Stimulated activated CD4-positive, alpha-beta T cell treated with anti-CD3 and anti-CD28 coated beads, TNF-alpha, amount 100 ng/mL, for 1 hour (primary cell): Measurements from ENCODE around the gene KIRREL3.

Source experiments
- DNase-seq, 3 donors: peaks; one replicate each; pipeline ENCODE4 v3.0.0-alpha.2; 2020; ENCODE audit warnings: low read depth in 3 of 3, low spot score in 1 of 3

Gene KIRREL3

GRCh38 chr11:126797457-126798169, 203.0 kb downstream of the KIRREL3 start:
- DNase-seq, result no peak

- no peak for DNase-seq
Observed at GRCh38 chr11:126793596-126793995, 207.0 kb downstream of the KIRREL3 start.

- no peak for DNase-seq
Observed at GRCh38 chr11:126791991-126792390, 208.6 kb downstream of the KIRREL3 start.

- DNase-seq, result no peak
Observed at GRCh38 chr11:126791446-126791845, 209.1 kb downstream of the KIRREL3 start.

GRCh38 chr11:126790550-126791081, 210.0 kb downstream of the KIRREL3 start:
- no peak for DNase-seq

GRCh38 chr11:126782810-126783209, 217.8 kb downstream of the KIRREL3 start:
- DNase-seq, result no peak

- no peak for DNase-seq
Observed at GRCh38 chr11:126781942-126782341, 218.6 kb downstream of the KIRREL3 start.

- no peak for DNase-seq
Observed at GRCh38 chr11:126776119-126776518, 224.5 kb downstream of the KIRREL3 start.

GRCh38 chr11:126772267-126772666, 228.3 kb downstream of the KIRREL3 start:
- no peak for DNase-seq

- DNase-seq, result no peak
Observed at GRCh38 chr11:126768702-126769101, 231.9 kb downstream of the KIRREL3 start.

GRCh38 chr11:126766440-126766839, 234.1 kb downstream of the KIRREL3 start:
- no peak for DNase-seq

GRCh38 chr11:126765196-126765595, 235.4 kb downstream of the KIRREL3 start:
- no peak for DNase-seq

GRCh38 chr11:126764231-126764630, 236.3 kb downstream of the KIRREL3 start:
- DNase-seq, result no peak

GRCh38 chr11:126756855-126757254, 243.7 kb downstream of the KIRREL3 start:
- DNase-seq, result no peak

GRCh38 chr11:126756421-126756820, 244.1 kb downstream of the KIRREL3 start:
- no peak for DNase-seq

- no peak for DNase-seq
Observed at GRCh38 chr11:126755526-126755925, 245.0 kb downstream of the KIRREL3 start.

- no peak for DNase-seq
Observed at GRCh38 chr11:126754591-126755426, 245.8 kb downstream of the KIRREL3 start.

- DNase-seq, result no peak
Observed at GRCh38 chr11:126753990-126754389, 246.6 kb downstream of the KIRREL3 start.

GRCh38 chr11:126751242-126751641, 249.3 kb downstream of the KIRREL3 start:
- no peak for DNase-seq

GRCh38 chr11:126748793-126749192, 251.8 kb downstream of the KIRREL3 start:
- no peak for DNase-seq

GRCh38 chr11:126748100-126748791, 252.3 kb downstream of the KIRREL3 start:
- no peak for DNase-seq

- no peak for DNase-seq
Observed at GRCh38 chr11:126747315-126747714, 253.3 kb downstream of the KIRREL3 start.
